HG02623 (cell line): ENCODE results near the gene C3orf38.
"Not testable (repeated sequence)": the region's sequence is repeated elsewhere in the genome, so short reads cannot be mapped to it uniquely, and the experiment has no call there.

Experiments used
- ATAC-seq: cut with Tn5 transposase; IDR thresholded peaks from one replicate; pipeline ENCODE4 v1.9.1; 2021; ENCODE audit warnings: moderate library complexity; ENCODE audit not compliant: unreplicated experiment

Gene C3orf38

DNA sequence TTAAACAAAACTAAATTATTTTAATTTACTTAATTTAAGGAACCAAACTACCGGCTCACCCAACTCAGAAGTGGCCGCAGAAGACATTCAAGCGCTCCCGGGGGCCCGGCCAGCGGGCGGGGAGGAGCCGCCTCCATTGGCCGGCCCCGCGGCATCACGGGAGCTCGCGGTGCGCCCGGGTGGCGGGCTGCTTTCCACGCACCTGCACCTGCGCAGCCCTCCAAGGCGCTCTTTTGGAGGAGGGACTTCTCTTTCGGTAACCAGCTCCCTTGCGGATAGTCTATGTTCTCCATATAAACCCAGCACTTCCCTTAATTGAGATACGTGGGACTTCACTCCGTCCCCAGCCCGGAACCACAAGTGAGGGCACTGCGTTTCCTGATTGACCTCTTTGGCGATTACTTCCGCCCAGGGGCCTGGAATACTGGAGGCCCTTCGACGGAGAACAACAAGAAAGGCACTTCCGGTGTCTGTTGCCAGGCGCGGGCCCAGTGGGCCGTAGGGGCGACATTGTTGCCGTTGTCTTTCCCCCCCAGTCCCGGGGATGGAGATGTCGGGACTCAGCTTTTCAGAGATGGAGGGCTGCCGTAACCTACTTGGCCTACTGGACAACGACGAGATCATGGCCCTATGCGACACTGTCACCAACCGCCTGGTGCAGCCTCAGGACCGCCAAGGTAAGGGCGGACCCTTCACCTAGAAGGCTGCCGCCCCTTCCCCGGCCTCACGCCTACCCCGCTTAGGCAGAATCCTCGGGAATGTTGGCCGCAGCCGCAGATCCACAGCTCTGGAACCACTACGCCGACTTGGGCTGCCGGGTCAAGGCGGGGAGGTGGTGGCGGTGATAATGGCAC lies at the start of gene C3orf38:
Gene C3orf38 (plus strand): TSS at position 451 of the 854 bp plus-strand sequence. CDS start 94 bp downstream, at position 545.
- peak; percentile 77 for ATAC-seq

GRCh38 chr3:88101142-88101541 lies 48.6 kb upstream of the C3orf38 start:
- peak; percentile 89 for ATAC-seq

GRCh38 chr3:88105325-88105724 lies 44.4 kb upstream of the C3orf38 start:
- no peak for ATAC-seq

DNA sequence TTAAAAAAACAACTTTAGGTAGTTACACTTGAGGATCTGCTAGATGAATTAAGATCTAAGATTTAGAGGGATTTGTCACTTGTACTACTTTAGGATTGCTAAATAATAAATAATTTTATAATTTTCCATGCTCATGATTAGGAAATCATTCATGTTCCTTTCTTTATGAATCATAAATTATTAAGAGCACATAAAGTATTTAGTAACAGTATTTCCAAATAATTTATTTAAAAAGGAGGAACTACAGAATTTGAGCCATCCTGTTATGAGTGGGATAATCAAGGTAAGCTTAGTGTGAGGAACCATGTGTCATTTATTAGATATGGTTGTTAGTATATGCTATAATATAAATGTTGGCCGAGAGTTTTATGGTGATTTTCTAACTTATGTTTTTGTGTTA lies 37.5 kb upstream of the C3orf38 start:
- no peak for ATAC-seq

- peak; percentile 91 for ATAC-seq
Observed at GRCh38 chr3:88113311-88114162, 36.2 kb upstream of the C3orf38 start.

DNA sequence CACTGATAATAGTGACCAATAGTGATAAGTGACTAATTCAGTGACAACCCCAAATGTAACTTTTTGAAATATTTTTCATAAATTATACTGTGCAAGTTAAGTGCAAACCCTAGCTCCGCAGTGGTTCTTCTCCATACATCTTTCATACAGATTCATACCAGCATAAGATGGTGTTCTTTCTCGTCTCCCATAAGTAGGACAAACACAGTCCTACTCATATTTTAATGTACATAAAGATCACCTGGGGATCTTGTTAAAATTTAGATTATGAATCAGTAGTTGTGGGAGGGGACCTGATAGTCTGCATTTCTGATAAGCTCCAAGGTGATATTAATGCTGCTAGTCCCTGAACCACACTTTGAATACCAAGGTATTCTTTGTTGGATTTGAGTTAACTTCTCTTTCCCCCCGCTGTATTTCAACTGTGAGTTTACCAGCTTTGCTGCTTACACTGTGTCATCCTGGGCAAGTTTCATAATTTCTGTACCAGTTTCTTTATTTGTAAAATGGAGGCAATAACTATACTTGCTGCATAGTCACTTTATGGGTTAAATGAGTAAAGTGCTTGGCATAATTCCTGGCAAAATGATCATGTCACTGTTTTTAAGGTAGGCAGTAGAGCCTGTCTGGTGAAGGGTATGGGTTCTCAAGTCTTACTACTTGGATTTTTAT lies 34.7 kb upstream of the C3orf38 start:
- no peak for ATAC-seq

GRCh38 chr3:88117683-88118082 lies 32.1 kb upstream of the C3orf38 start:
- no peak for ATAC-seq

- ATAC-seq, result not testable (repeated sequence)
Observed at GRCh38 chr3:88118603-88119002, 31.2 kb upstream of the C3orf38 start.

GRCh38 chr3:88123526-88123925 lies 26.2 kb upstream of the C3orf38 start:
- no peak for ATAC-seq

DNA sequence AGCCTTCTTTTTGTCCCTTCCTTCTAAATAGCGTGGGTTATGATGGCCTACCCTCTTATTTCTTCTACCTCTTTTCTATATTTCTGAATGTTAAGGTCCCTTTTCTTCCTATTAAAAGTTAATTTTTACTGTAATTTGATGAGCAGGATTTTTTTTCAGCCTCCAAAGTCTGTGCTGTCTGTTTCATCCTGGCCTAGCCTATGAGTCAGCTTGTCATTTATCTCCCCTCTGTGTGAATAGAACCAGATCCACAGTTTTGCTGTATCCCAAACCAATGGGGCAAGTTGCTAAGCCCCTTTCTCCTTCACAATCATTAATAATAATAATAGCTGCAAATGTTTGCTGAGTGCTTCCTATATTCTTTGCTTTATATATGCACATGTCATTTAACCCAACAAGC lies 18.1 kb upstream of the C3orf38 start:
- ATAC-seq, result no peak

DNA sequence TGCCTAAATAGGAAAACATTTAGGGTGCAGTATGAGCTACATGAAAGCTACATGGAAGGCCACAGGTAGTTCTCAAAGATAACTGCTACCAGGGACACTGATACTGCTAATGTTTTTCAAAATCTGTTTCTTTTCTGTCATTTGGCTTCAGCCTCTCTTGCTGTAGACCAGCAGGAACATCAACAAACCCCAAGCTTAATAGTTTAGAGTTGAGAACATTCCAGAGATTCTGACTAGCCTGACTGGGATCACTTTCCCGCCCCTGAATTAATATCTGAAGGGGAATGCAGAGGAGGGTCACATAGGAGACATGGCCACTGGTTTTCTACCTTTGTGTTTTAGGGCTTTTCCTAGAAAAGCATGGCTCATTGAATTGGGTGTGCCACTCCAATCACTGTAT lies 16.9 kb upstream of the C3orf38 start:
- no peak for ATAC-seq

DNA sequence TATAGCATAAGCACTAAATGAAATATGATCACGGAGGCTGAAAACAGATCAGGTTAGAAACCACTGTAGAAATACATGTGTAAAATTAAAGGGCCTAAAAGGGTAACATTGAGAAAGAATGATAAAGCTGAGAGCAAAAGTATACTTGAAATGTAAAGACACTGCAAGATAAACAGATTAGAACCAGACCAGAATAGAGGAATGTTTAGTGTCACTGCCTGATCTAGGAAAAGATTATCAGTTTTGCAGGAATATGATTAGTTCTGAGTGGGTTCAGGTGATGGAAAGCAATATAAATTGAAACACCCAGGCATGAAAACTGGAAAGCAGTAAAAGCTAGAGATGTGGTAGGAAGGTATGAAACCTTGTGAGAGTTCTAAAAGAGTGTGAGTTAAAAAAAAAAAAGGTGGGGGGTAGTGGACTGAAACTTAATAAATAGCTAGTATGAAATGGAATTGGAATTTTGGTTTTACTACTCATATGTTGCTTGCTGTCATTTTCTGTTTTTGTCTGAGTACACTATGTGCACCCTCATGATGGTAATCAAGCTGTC lies 16.0 kb upstream of the C3orf38 start:
- no peak for ATAC-seq

GRCh38 chr3:88137836-88138235 lies 11.9 kb upstream of the C3orf38 start:
- ATAC-seq, result no peak

DNA sequence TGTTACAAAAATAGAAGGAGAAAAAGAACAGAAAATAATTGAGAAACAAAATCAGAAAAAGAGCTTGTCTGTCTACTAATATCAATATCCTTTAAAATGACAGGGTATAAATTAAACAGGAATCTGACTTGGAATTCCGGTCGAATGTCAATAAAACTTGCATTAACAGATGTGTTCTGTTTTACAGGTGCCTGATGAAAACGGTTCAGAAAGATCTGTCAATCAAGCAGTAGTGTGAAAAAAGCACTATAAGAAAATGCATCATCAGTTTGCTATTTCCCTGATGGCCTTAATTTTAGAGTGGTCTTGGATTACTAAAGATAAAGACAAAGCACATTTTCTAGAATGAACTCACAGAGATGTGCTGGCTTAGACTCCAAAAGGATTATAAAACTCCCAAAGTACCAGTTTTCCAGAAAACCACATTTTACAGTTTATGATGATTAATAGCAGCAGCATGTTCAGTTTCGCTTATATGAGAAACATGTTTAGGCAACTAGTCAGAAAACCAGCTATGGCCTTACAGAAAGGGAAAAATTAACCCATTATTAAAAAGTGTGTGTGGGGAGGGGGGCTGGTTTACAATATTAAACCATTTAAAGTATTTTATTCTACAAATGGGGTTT lies 8.2 kb upstream of the C3orf38 start:
- no peak for ATAC-seq

GRCh38 chr3:88142094-88142624 lies 7.6 kb upstream of the C3orf38 start:
- ATAC-seq, result no peak

DNA sequence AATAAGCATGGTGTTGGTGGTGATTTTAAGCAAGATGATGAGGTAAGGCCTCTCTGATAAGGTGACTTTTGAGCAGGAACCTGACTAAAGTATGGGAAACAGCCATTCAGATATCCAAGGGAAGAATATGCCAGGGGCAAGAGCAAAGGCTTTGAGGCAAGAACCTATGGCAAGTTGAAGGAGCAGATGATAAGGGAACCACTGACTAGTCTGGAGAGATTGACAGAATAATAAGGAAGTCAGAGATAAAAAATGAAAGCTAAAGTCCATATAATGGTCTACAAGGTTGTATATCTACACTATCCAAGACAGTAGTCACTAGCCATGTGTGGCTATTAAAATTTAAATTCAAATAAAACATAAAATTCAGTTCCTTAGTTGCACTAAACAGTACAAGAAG lies 2.5 kb upstream of the C3orf38 start:
- no peak for ATAC-seq

DNA sequence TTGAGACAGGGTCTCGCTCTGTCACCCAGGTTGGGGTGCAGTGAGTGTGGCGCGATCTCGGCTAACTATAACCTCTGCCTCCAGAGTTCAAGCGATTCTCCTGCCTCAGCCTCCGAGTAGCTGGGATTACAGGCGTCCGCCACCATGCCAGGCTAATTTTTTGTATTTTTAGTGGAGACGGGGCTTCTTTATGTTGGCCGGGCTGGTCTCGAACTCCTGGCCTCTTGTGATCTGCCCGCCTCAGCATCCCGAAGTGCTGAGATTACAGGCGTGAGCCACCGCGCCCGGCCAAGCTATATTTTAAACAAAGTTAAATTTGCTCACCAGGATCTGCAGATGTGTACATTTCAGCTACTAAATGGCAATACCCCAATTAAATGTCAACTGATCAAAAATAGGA lies 1.1 kb upstream of the C3orf38 start:
- no peak for ATAC-seq

- ATAC-seq, result peak; percentile 7
Observed at GRCh38 chr3:88149101-88149508, 654 bp upstream of the C3orf38 start.

DNA sequence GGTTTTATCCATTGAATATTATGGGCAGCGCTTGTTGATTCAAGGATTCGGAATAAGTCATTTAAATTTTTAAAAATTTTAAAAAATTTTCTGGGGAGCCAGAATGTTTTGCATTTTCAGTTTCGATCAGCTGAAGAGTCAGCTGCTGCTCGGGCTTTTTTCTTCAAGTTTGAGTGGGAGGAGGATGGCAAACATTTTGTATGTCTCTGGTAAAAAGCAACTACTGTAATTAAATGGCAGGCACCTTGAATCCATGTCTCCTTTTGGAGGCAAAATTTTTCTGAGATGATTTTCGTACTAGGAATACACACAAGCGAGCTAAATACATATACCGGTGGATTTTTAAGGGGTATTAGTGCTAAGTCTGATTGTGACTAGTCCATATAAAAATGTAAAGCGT lies 612 bp downstream of the C3orf38 start:
- peak; percentile 21 for ATAC-seq

GRCh38 chr3:88150806-88151205 lies 1.0 kb downstream of the C3orf38 start:
- no peak for ATAC-seq
